ENCODE measurements around the gene VAT1L.

GRCh38 chr16:77738706-77739558 lies 49.4 kb upstream of the VAT1L start:
- TF ChIP-seq CTCF (IDR thresholded peaks at IDR 0.05; ENCODE audit: low read depth, low read length, poor library complexity, severe bottlenecking): no peak
- no peak for TF ChIP-seq EZH2phosphoT487 (IDR thresholded peaks at IDR 0.05; ENCODE audit: borderline replicate concordance, low read length)
